ENCODE results near the gene MCTP1. TPM values are rescaled to one million over a fixed set of nuclear protein-coding genes. Genes with fewer than 3 reads are reported as not detected.

Gene MCTP1
- total and polyA plus RNA-seq, 2 of the 13 experiments (the other 11 are each of a cell fraction or from before 2014, with no cell fraction given): 0.15 to 0.48 TPM

DNA sequence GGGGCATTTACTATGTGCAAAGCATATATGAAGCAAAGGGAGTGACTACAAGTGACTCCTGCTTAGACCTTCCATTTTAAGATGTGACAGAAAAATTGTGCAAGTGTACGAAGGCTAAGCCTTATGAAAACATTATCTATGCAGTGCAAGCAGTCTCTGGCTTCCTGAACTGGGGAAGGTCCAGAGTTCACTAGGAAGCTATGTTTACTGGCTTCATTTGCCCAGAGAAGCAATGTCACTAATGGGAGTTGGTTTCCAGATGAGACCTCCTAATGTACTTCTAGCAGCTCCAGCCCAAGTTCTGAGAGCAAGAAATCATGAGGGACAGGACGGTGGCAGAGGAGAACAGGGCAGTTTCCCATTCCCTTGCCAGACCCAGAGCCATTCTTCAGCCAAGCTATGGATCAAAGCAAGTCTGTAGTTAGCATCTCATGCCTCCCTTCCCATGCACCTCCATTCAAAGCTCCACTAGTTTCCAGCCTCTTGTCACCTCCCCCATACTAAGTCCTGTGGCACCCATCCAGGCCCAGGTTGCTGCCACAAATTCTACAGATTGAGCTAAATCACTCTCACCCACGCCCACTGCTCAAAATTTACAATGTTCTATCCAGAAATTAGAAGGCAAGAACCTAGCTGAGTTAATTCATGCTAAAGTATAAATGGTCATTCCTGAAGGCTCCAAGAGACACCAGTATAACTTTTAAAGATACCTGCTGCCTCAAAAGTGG is 21.8 kb downstream of the MCTP1 start (continued):
- no peak for TF ChIP-seq ZNF557 (CRISPR knock-in tag; IDR thresholded peaks at IDR 0.05)
- TF ChIP-seq, protein P1, sequence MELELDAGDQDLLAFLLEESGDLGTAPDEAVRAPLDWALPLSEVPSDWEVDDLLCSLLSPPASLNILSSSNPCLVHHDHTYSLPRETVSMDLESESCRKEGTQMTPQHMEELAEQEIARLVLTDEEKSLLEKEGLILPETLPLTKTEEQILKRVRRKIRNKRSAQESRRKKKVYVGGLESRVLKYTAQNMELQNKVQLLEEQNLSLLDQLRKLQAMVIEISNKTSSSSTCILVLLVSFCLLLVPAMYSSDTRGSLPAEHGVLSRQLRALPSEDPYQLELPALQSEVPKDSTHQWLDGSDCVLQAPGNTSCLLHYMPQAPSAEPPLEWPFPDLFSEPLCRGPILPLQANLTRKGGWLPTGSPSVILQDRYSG (CRISPR knock-in tag; IDR thresholded peaks at IDR 0.05): no peak
- TF ChIP-seq FOXM1 (CRISPR knock-in tag; IDR thresholded peaks at IDR 0.05): no peak
- no peak for TF ChIP-seq HOXA7 (CRISPR knock-in tag; IDR thresholded peaks at IDR 0.05)
- TF ChIP-seq MIER3 (CRISPR knock-in tag; IDR thresholded peaks at IDR 0.05; ENCODE audit: borderline replicate concordance): peak; percentile 48; the same call in 1 of the 2 replicates
- TF ChIP-seq ZNF530 (CRISPR knock-in tag; IDR thresholded peaks at IDR 0.05; ENCODE audit: low read depth): no peak
- TF ChIP-seq ZNF552 (CRISPR knock-in tag; IDR thresholded peaks at IDR 0.05; ENCODE audit: borderline replicate concordance): no peak
- TF ChIP-seq ZNF572 (CRISPR knock-in tag; IDR thresholded peaks at IDR 0.05): no peak
- TF ChIP-seq ZMYM4 (CRISPR knock-in tag; IDR thresholded peaks at IDR 0.05): peak; percentile 82
- no peak for TF ChIP-seq RBAK (CRISPR knock-in tag; IDR thresholded peaks at IDR 0.05)
- no peak for TF ChIP-seq TOPORS (CRISPR knock-in tag; IDR thresholded peaks at IDR 0.05)
- peak; percentile 95 for TF ChIP-seq CEBPB (IDR thresholded peaks at IDR 0.05; ENCODE audit: borderline replicate concordance, low read depth, low read length)
- peak in 1 of 2 experiments; percentile 80; a peak in 2 of 4 replicates for TF ChIP-seq EP300 (IDR thresholded peaks at IDR 0.05; ENCODE audit: low read depth in 2 of 2, low read length in 2 of 2)
- TF ChIP-seq EP300 (CRISPR knock-in tag; IDR thresholded peaks at IDR 0.05; ENCODE audit: borderline replicate concordance): peak; percentile 56; the same call in 1 of the 2 replicates
- peak; percentile 60; the same call in 1 of the 2 replicates for TF ChIP-seq ZNF792 (CRISPR knock-in tag; IDR thresholded peaks at IDR 0.05)
- TF ChIP-seq REPIN1 (CRISPR knock-in tag; IDR thresholded peaks at IDR 0.05; ENCODE audit: borderline replicate concordance, low read depth): peak; percentile 71; the same call in 1 of the 2 replicates
- TF ChIP-seq, protein P2, sequence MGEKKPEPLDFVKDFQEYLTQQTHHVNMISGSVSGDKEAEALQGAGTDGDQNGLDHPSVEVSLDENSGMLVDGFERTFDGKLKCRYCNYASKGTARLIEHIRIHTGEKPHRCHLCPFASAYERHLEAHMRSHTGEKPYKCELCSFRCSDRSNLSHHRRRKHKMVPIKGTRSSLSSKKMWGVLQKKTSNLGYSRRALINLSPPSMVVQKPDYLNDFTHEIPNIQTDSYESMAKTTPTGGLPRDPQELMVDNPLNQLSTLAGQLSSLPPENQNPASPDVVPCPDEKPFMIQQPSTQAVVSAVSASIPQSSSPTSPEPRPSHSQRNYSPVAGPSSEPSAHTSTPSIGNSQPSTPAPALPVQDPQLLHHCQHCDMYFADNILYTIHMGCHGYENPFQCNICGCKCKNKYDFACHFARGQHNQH (CRISPR knock-in tag; IDR thresholded peaks at IDR 0.05): peak; percentile 57; the same call in 1 of the 2 replicates
- TF ChIP-seq HDAC1 (CRISPR knock-in tag; IDR thresholded peaks at IDR 0.05): peak; percentile 63
- no peak for TF ChIP-seq SMYD3 (CRISPR knock-in tag; IDR thresholded peaks at IDR 0.05)
- peak; percentile 68; the same call in 1 of the 2 replicates for TF ChIP-seq FOXJ3 (CRISPR knock-in tag; IDR thresholded peaks at IDR 0.05; ENCODE audit: borderline replicate concordance)
- peak; percentile 70 for TF ChIP-seq POGZ (CRISPR knock-in tag; IDR thresholded peaks at IDR 0.05)
- TF ChIP-seq, protein P3, sequence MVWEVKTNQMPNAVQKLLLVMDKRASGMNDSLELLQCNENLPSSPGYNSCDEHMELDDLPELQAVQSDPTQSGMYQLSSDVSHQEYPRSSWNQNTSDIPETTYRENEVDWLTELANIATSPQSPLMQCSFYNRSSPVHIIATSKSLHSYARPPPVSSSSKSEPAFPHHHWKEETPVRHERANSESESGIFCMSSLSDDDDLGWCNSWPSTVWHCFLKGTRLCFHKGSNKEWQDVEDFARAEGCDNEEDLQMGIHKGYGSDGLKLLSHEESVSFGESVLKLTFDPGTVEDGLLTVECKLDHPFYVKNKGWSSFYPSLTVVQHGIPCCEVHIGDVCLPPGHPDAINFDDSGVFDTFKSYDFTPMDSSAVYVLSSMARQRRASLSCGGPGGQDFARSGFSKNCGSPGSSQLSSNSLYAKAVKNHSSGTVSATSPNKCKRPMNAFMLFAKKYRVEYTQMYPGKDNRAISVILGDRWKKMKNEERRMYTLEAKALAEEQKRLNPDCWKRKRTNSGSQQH (CRISPR knock-in tag; IDR thresholded peaks at IDR 0.05; ENCODE audit: low read depth): no peak
- TF ChIP-seq ZNF331 (CRISPR knock-in tag; IDR thresholded peaks at IDR 0.05): peak; percentile 69; the same call in 1 of the 2 replicates
- TF ChIP-seq ZNF644 (CRISPR knock-in tag; IDR thresholded peaks at IDR 0.05; ENCODE audit: low read depth): peak; percentile 99
- TF ChIP-seq BRCA1 (CRISPR knock-in tag; IDR thresholded peaks at IDR 0.05): no peak
- TF ChIP-seq HNF4G (IDR thresholded peaks at IDR 0.05; ENCODE audit: borderline replicate concordance, low read depth, low read length): peak; percentile 87
- no peak; the same call in 1 of the 2 replicates for TF ChIP-seq HNF4G (CRISPR knock-in tag; IDR thresholded peaks at IDR 0.05; ENCODE audit: borderline replicate concordance, low read depth)
- TF ChIP-seq ZNF547 (CRISPR knock-in tag; IDR thresholded peaks at IDR 0.05): no peak
- TF ChIP-seq EHMT2 (IDR thresholded peaks at IDR 0.05; ENCODE audit: borderline replicate concordance, low read depth, low read length): peak; percentile 95
